H1 (cell line): Measurements from ENCODE around the gene ADNP. TPM values are rescaled to one million over a fixed set of nuclear protein-coding genes. Genes with fewer than 3 reads are reported as not detected.

ENCODE experiments used
- ATF2 ChIP-seq: IDR thresholded peaks from 2 replicates; pipeline ENCODE4 v1.6.1; 2012; ENCODE audit warnings: low read length, inconsistent platforms
- CEBPB ChIP-seq: IDR thresholded peaks from 2 replicates; pipeline ENCODE4 v1.6.1; 2012; ENCODE audit warnings: low read depth, low read length
- CHD2 ChIP-seq: IDR thresholded peaks from 2 replicates; pipeline ENCODE4 v1.6.1; 2012; ENCODE audit warnings: low read length, improper control_type of control experiment
- EP300 ChIP-seq, 2 experiments: IDR thresholded peaks; 1 replicate in 1 of 2; 2 replicates in 1 of 2; pipeline ENCODE4 v1.6.1; 2011 to 2012; ENCODE audit warnings: low read depth in 2 of 2, low read length in 2 of 2, mild to moderate bottlenecking in 2 of 2, borderline replicate concordance in 1 of 2, inconsistent platforms in 1 of 2, moderate library complexity in 1 of 2
- EZH2 ChIP-seq: fragments of 200-600 bp; sonication (generic); IDR thresholded peaks from 2 replicates; pipeline ENCODE4 v1.7.1; 2012; ENCODE audit warnings: low read depth, mild to moderate bottlenecking, moderate library complexity, low read length, inconsistent platforms; ENCODE audit not compliant: severe bottlenecking
- KDM5A ChIP-seq: fragments of 200-600 bp; IDR thresholded peaks from 2 replicates; pipeline ENCODE4 v1.7.1; 2012; ENCODE audit warnings: mild to moderate bottlenecking, low read length, inconsistent platforms, mixed read lengths
- MAX ChIP-seq: IDR thresholded peaks from 2 replicates; pipeline ENCODE4 v1.6.1; 2012; ENCODE audit warnings: inconsistent platforms
- POU5F1 ChIP-seq: IDR thresholded peaks from 2 replicates; pipeline ENCODE4 v1.6.1; 2011; ENCODE audit warnings: low read depth, mild to moderate bottlenecking, low read length, moderate library complexity
- RAD21 ChIP-seq, 2 experiments: IDR thresholded peaks in 1 of 2; conservative IDR thresholded peaks in 1 of 2; 2 replicates each; pipeline ENCODE4 v1.6.1; 2011; ENCODE audit warnings: low read depth in 2 of 2, low read length in 2 of 2, improper control_type of control experiment in 1 of 2, inconsistent platforms in 1 of 2, mild to moderate bottlenecking in 1 of 2, moderate library complexity in 1 of 2
- RNF2 ChIP-seq: fragments of 200-900, 300-1000 bp; sonication (generic); IDR thresholded peaks from 2 replicates; pipeline ENCODE4 v1.7.1; 2016; ENCODE audit warnings: borderline replicate concordance, low read depth, mild to moderate bottlenecking, antibody characterized with exemption, low read length; ENCODE audit not compliant: poor library complexity, severe bottlenecking; ENCODE audit errors: missing control alignments
- SP4 ChIP-seq: IDR thresholded peaks from 2 replicates; pipeline ENCODE4 v1.6.1; 2012; ENCODE audit warnings: low read length, inconsistent platforms
- SUZ12 ChIP-seq: fragments of 200-600 bp; sonication (generic); IDR thresholded peaks from 2 replicates; pipeline ENCODE4 v1.6.1; 2012; ENCODE audit warnings: mild to moderate bottlenecking, inconsistent platforms, low read length, moderate library complexity, mixed read lengths
- TAF1 ChIP-seq: IDR thresholded peaks from 2 replicates; pipeline ENCODE4 v1.6.1; 2011; ENCODE audit warnings: mild to moderate bottlenecking, low read depth, low read length
- polyA plus RNA-seq, 7 experiments: library from polyadenylated mRNA; depleted of rRNA in 3 of 7; stranded (reverse) in 5 of 7; unstranded in 2 of 7; fragments of >200 nt in 5 of 7; fragments of 200-250 nt in 2 of 7; gene quantifications; 1 replicate in 5 of 7; 2 replicates in 1 of 7; 4 replicates in 1 of 7; pipeline versions ENCODE4 v1.2.1 to v1.2.3, GENCODE V29; 2011 to 2013; ENCODE audit warnings: missing spikeins in 2 of 7, mixed read lengths in 2 of 7
- total RNA-seq: library from RNA; stranded (reverse); fragmentation: NEBNext Ultra II Directional; extraction: Animal tissue kit (Norgen Biotek cat#: 25700); gene quantifications from 2 replicates; pipeline ENCODE4 v1.2.1, GENCODE V29; 2021

Gene ADNP
- total and polyA plus RNA-seq, 2 of the 8 experiments (the other 6 are each of a cell fraction or from before 2014, with no cell fraction given) = 31.6 to 123 TPM

GRCh38 chr20:50870561-50871161 lies 60.6 kb downstream of the ADNP start (continued):
- no peak; the same call in 1 of the 2 replicates for TF ChIP-seq MAX
- no peak for TF ChIP-seq SUZ12
- TF ChIP-seq EZH2 = no peak
- TF ChIP-seq RNF2 = no peak
- no peak for TF ChIP-seq KDM5A
- no peak; the same call in 1 of the 2 replicates for TF ChIP-seq CHD2
- TF ChIP-seq TAF1 = peak; percentile 73
- 0 out of 2 replicates have a peak, but pooled peaks have one; percentile 2 for TF ChIP-seq CEBPB
- TF ChIP-seq EP300 (IDR thresholded peaks at IDR 0.05; ENCODE audit: borderline replicate concordance in 1 of 2, low read depth in 2 of 2, low read length in 2 of 2) = peak in 1 of 2 experiments; percentile 44; a peak in 1 of 3 replicates
- TF ChIP-seq SP4 = no peak
- no peak for TF ChIP-seq POU5F1
- TF ChIP-seq ATF2 = no peak
- TF ChIP-seq RAD21 (IDR thresholded peaks at IDR 0.05 in 1 of 2, conservative IDR thresholded peaks at IDR 0.05 in 1 of 2; ENCODE audit: low read depth in 2 of 2, low read length in 2 of 2) = peak in 1 of 2 experiments; percentile 1; a peak in 1 of 4 replicates
